Endothelial cell of umbilical vein (primary cell): ENCODE data around the gene MPV17. TPM values are rescaled to one million over a fixed set of nuclear protein-coding genes. Genes with fewer than 3 reads are reported as not detected.

Experiments
- BruUV-seq: library from RNA; stranded (reverse); fragments of 400-500 nt; replicated peaks from 2 replicates; lab custom pipeline; 2021; lab: Mats Ljungman, UMichigan
- CTCF ChIA-PET: fragments of 300-600, 350-600 bp; sonication (Branson Sonifier 250); formaldehyde crosslinking; loops from one replicate; lab custom pipeline; 2021; ENCODE audit warnings: antibody characterized with exemption, inconsistent platforms; lab: Charles Lee
- POLR2A ChIA-PET: fragments of 300-600, 350-600 bp; sonication (Branson Sonifier 250); formaldehyde crosslinking; loops from one replicate; lab custom pipeline; 2021; ENCODE audit warnings: antibody characterized with exemption, inconsistent platforms; lab: Charles Lee
- DNase-seq: peaks from one replicate; pipeline ENCODE4 v3.0.0-alpha.2; 2011; ENCODE audit warnings: low read depth, low spot score
- FAIRE-seq: peaks from 2 replicates; lab custom pipeline; 2011; peaks lifted over from hg19 to GRCh38; lab: Jason Lieb, UNC
- H2AFZ ChIP-seq: 2 replicates; pipeline ENCODE4 v1.6.0; 2012; ENCODE audit warnings: low read depth, low read length, control low read depth, inconsistent platforms
- H3K27ac ChIP-seq: 2 replicates; pipeline ENCODE4 v1.5.1; 2011; ENCODE audit warnings: low read depth, mild to moderate bottlenecking, control low read depth, low read length, moderate library complexity; ENCODE audit not compliant: insufficient read depth
- H3K27me3 ChIP-seq, 2 experiments: 2 replicates each; pipeline versions ENCODE4 v1.6.0 to v1.6.1; 2011; ENCODE audit warnings: low read length in 2 of 2, mixed read lengths in 1 of 2; ENCODE audit not compliant: control insufficient read depth in 2 of 2, insufficient read depth in 2 of 2
- H3K36me3 ChIP-seq, 2 experiments: 2 replicates in 1 of 2; 3 replicates in 1 of 2; pipeline ENCODE4 v1.5.1; 2011; ENCODE audit warnings: low read length in 2 of 2, mild to moderate bottlenecking in 1 of 2, moderate library complexity in 1 of 2; ENCODE audit not compliant: control insufficient read depth in 2 of 2, insufficient read depth in 2 of 2; ENCODE audit errors: extremely low read depth in 1 of 2
- H3K4me1 ChIP-seq: 3 replicates; pipeline ENCODE4 v1.5.1; 2011; ENCODE audit warnings: mild to moderate bottlenecking, low read length; ENCODE audit not compliant: control insufficient read depth, insufficient read depth; ENCODE audit errors: extremely low read depth
- H3K4me2 ChIP-seq: 2 replicates; pipeline ENCODE4 v1.6.1; 2011; ENCODE audit warnings: low read length, control low read depth, mixed read lengths; ENCODE audit not compliant: insufficient read depth
- H3K4me3 ChIP-seq, 3 experiments: fragments of 200-600 bp in 1 of 3; sonication (generic), shearing (Covaris generic) in 1 of 3; replicated peaks in 1 of 3; 2 replicates each; pipeline ENCODE4 v1.5.1; 2011 to 2016; ENCODE audit warnings: control low read depth in 3 of 3, low read length in 3 of 3, mild to moderate bottlenecking in 2 of 3, inconsistent platforms in 1 of 3, low read depth in 1 of 3, moderate library complexity in 1 of 3; ENCODE audit not compliant: insufficient read depth in 1 of 3
- H3K79me2 ChIP-seq: 2 replicates; pipeline ENCODE4 v1.6.0; 2012; ENCODE audit warnings: low read length, inconsistent platforms; ENCODE audit not compliant: control insufficient read depth, insufficient read depth
- H3K9ac ChIP-seq: replicated peaks from 2 replicates; pipeline ENCODE3; 2011; ENCODE audit warnings: low read length, control low read depth; ENCODE audit not compliant: insufficient read depth; ENCODE audit errors: extremely low read depth
- H3K9me1 ChIP-seq: replicated peaks from 3 replicates; pipeline ENCODE4 v1.6.0; 2011; ENCODE audit warnings: mild to moderate bottlenecking, low read length; ENCODE audit not compliant: control insufficient read depth, insufficient read depth; ENCODE audit errors: extremely low read depth
- H3K9me3 ChIP-seq: replicated peaks from 2 replicates; pipeline ENCODE4 v1.5.1; 2012; ENCODE audit warnings: low read length, inconsistent platforms; ENCODE audit not compliant: control insufficient read depth, insufficient read depth
- H4K20me1 ChIP-seq: replicated peaks from 2 replicates; pipeline ENCODE3; 2011; ENCODE audit warnings: mild to moderate bottlenecking, low read length; ENCODE audit not compliant: control insufficient read depth, insufficient read depth; ENCODE audit errors: extremely low read depth
- EZH2 ChIP-seq: IDR thresholded peaks from 2 replicates; pipeline ENCODE4 v1.6.1; 2012; ENCODE audit warnings: borderline replicate concordance, low read depth, mild to moderate bottlenecking, moderate library complexity, low read length, inconsistent platforms; ENCODE audit not compliant: severe bottlenecking
- FOS ChIP-seq: IDR thresholded peaks from 2 replicates; pipeline ENCODE4 v1.6.1; 2011; ENCODE audit warnings: mild to moderate bottlenecking, low read length, moderate library complexity, borderline replicate concordance; ENCODE audit not compliant: insufficient read depth
- GATA2 ChIP-seq: IDR thresholded peaks from 2 replicates; pipeline ENCODE4 v1.7.0; 2011; ENCODE audit warnings: low read depth, mild to moderate bottlenecking, moderate library complexity, mixed read lengths, low read length; ENCODE audit not compliant: insufficient read length, insufficient read depth
- JUN ChIP-seq: IDR thresholded peaks from 2 replicates; pipeline ENCODE4 v1.6.1; 2011; ENCODE audit warnings: borderline replicate concordance, low read depth; ENCODE audit not compliant: insufficient read length, insufficient read depth
- MAX ChIP-seq: IDR thresholded peaks from 2 replicates; pipeline ENCODE4 v1.6.1; 2011; ENCODE audit not compliant: insufficient read depth, insufficient read length
- MYC ChIP-seq: IDR thresholded peaks from one replicate; pipeline ENCODE4 v1.6.1; 2011; ENCODE audit warnings: mild to moderate bottlenecking, low read depth, low read length
- POLR2A ChIP-seq: IDR thresholded peaks from 2 replicates; pipeline ENCODE4 v1.6.1; 2012; ENCODE audit warnings: low read depth, mild to moderate bottlenecking, control low read depth, low read length
- POLR2AphosphoS5 ChIP-seq: IDR thresholded peaks from 2 replicates; pipeline ENCODE4 v1.6.1; 2012; ENCODE audit warnings: low read depth, mild to moderate bottlenecking, control low read depth, low read length, moderate library complexity; ENCODE audit not compliant: insufficient read depth
- dilution Hi-C: fragments of 300-500 bp; cut with MboI; formaldehyde crosslinking; loops from one replicate; pipeline ENCODE4 v1.15.0; 2019; ENCODE audit warnings: low sequenced_read_pairs; ENCODE audit not compliant: extremely low pct_ligation_motif_present
- intact Hi-C: fragments of 100-400 bp; cut with micrococcal nuclease; formaldehyde crosslinking; loops from one replicate; pipeline ENCODE4 v1.10.0; 2022
- polyA plus RNA-seq, 4 experiments: library from polyadenylated mRNA; depleted of rRNA in 3 of 4; stranded (reverse) in 3 of 4; unstranded in 1 of 4; fragments of >200 nt; gene quantifications; 2 replicates each; pipeline versions ENCODE4 v1.2.1 to v1.2.3, GENCODE V29; 2011 to 2012; ENCODE audit warnings: missing spikeins in 1 of 4
- total RNA-seq: library from RNA; stranded (reverse); gene quantifications from 2 replicates; pipeline ENCODE4 v1.2.3, GENCODE V29; 2021
- TF ChIP-seq, protein P1 (sequence below), 2 donors: IDR thresholded peaks; 1 replicate in 1 of 2; 2 replicates in 1 of 2; pipeline ENCODE4 v1.5.1; 2011; ENCODE audit warnings: low read length in 2 of 2, mild to moderate bottlenecking in 2 of 2, moderate library complexity in 2 of 2, control low read depth in 1 of 2, inconsistent platforms in 1 of 2, low read depth in 1 of 2; ENCODE audit not compliant: insufficient read depth in 1 of 2; ENCODE audit errors: extremely low read depth in 1 of 2

The MPV17 gene
- total and polyA plus RNA-seq, 2 donors (not counting 3 experiments of a cell fraction or from before 2014, with no cell fraction given), result 74.7 to 267 TPM

GRCh38 chr2:27271631-27272340 lies 51.1 kb downstream of the MPV17 start:
- intact Hi-C loops, result no loop called here
- TF ChIP-seq POLR2A (no peak), FOS (no peak), EZH2 (no peak), GATA2 (no peak), JUN (no peak), MYC (no peak), POLR2AphosphoS5 (no peak), MAX (no peak)
- TF ChIP-seq, protein P1, sequence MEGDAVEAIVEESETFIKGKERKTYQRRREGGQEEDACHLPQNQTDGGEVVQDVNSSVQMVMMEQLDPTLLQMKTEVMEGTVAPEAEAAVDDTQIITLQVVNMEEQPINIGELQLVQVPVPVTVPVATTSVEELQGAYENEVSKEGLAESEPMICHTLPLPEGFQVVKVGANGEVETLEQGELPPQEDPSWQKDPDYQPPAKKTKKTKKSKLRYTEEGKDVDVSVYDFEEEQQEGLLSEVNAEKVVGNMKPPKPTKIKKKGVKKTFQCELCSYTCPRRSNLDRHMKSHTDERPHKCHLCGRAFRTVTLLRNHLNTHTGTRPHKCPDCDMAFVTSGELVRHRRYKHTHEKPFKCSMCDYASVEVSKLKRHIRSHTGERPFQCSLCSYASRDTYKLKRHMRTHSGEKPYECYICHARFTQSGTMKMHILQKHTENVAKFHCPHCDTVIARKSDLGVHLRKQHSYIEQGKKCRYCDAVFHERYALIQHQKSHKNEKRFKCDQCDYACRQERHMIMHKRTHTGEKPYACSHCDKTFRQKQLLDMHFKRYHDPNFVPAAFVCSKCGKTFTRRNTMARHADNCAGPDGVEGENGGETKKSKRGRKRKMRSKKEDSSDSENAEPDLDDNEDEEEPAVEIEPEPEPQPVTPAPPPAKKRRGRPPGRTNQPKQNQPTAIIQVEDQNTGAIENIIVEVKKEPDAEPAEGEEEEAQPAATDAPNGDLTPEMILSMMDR (IDR thresholded peaks at IDR 0.05; ENCODE audit: extremely low read depth in 1 of 2, insufficient read depth in 1 of 2, low read depth in 1 of 2, low read length in 2 of 2), result no peak

More at GRCh38 chr2:27271631-27272340, 51.1 kb downstream of the MPV17 start:
- Histone ChIP-seq H3K9me1 (no peaks in the 10 kb centered on the region), H3K27me3 (peaks cover 8% of the 10 kb centered on the region in 2 experiments), H3K36me3 (no peaks in the 10 kb centered on the region), H3K27ac (no peak overlapping the region), H4K20me1 (no peaks in the 10 kb centered on the region), H3K9ac (no peak overlapping the region), H3K4me3 (no peak overlapping the region), H3K4me1 (no peaks in the 10 kb centered on the region), H3K9me3 (no peaks in the 10 kb centered on the region), H2AFZ (no peak overlapping the region), H3K4me2 (no peak overlapping the region), H3K79me2 (no peaks in the 10 kb centered on the region)
- DNase-seq, result no peak
- ChIA-PET CTCF (interaction anchor here (1.1 to 3.3 kb wide), 6 partner anchors 8 to 31 kb away, joined by 4 to 30 read pairs (median 6); partner anchors contain the start of genes SLC30A3 and TRIM54), POLR2A (no interaction called here)
- no TSS peak for BruUV-seq
- no peak for FAIRE-seq
- dilution Hi-C loops, result no loop called here
